SK-N-SH (cell line): ENCODE measurements around the gene TFRC. TPM values are rescaled to one million over a fixed set of nuclear protein-coding genes. Genes with fewer than 3 reads are reported as not detected.
"Not testable (repeated sequence)": the region's sequence is repeated elsewhere in the genome, so short reads cannot be mapped to it uniquely, and the experiment has no call there.

ENCODE experiments used
- CTCF ChIA-PET: fragments of 300-600, 350-600 bp; formaldehyde crosslinking; extraction: SDS; loops from one replicate; lab custom pipeline; 2021; lab: Yijun Ruan, JAX
- POLR2A ChIA-PET: fragments of 350-600 bp; sonication (Branson Sonifier 250); formaldehyde crosslinking; extraction: SDS; loops from one replicate; lab custom pipeline; 2020; ENCODE audit warnings: antibody characterized with exemption, inconsistent platforms; lab: Yijun Ruan, JAX
- DNase-seq: peaks from one replicate; pipeline ENCODE4 v3.0.0; 2012
- H2AFZ ChIP-seq: fragments of 200-600 bp; sonication (generic); 2 replicates; pipeline ENCODE4 v1.8.1; 2016; ENCODE audit warnings: antibody characterized with exemption, mild to moderate bottlenecking, low read depth
- H3F3A ChIP-seq: fragments of 200-600 bp; sonication (generic); replicated peaks from 2 replicates; pipeline ENCODE3; 2016; ENCODE audit warnings: antibody characterized with exemption, mild to moderate bottlenecking; ENCODE audit not compliant: insufficient read depth
- H3K27ac ChIP-seq, 2 experiments: fragments of 200-500 bp in 1 of 2; fragments of 200-600 bp in 1 of 2; sonication (Bioruptor generic) in 1 of 2; sonication (generic), shearing (Covaris generic) in 1 of 2; 2 replicates each; pipeline versions ENCODE4 v1.5.1 to v1.6.1; 2014 to 2016; ENCODE audit warnings: low read depth in 2 of 2, inconsistent platforms in 1 of 2, low read length in 1 of 2, mild to moderate bottlenecking in 1 of 2, mixed read lengths in 1 of 2
- H3K27me3 ChIP-seq: fragments of 200-600 bp; sonication (generic), shearing (Covaris generic); 2 replicates; pipeline ENCODE4 v1.6.1; 2016; ENCODE audit warnings: mixed run types; ENCODE audit not compliant: insufficient read depth
- H3K36me3 ChIP-seq, 2 experiments: fragments of 200-500 bp in 1 of 2; fragments of 200-600 bp in 1 of 2; sonication (Bioruptor generic) in 1 of 2; sonication (generic) in 1 of 2; replicated peaks in 1 of 2; 2 replicates each; pipeline versions ENCODE3 to v1.5.1; 2014 to 2016; ENCODE audit warnings: low read length in 1 of 2, mild to moderate bottlenecking in 1 of 2; ENCODE audit not compliant: insufficient read depth in 2 of 2, control insufficient read depth in 1 of 2
- H3K4me1 ChIP-seq, 2 experiments: fragments of 200-500 bp in 1 of 2; fragments of 200-600 bp in 1 of 2; sonication (Bioruptor generic) in 1 of 2; sonication (generic), shearing (Covaris generic) in 1 of 2; 2 replicates each; pipeline versions ENCODE4 v1.5.1 to v1.6.1; 2014 to 2016; ENCODE audit warnings: low read depth in 1 of 2, low read length in 1 of 2, mixed run types in 1 of 2; ENCODE audit not compliant: insufficient read depth in 2 of 2, control insufficient read depth in 1 of 2
- H3K4me2 ChIP-seq: fragments of 200-600 bp; sonication (generic), shearing (Covaris generic); 2 replicates; pipeline ENCODE4 v1.6.1; 2017; ENCODE audit warnings: mixed run types
- H3K4me3 ChIP-seq, 2 experiments: fragments of 200-500 bp in 1 of 2; fragments of 200-600 bp in 1 of 2; sonication (Bioruptor generic) in 1 of 2; sonication (generic), shearing (Covaris generic) in 1 of 2; 2 replicates each; pipeline versions ENCODE4 v1.5.1 to v1.8.1; 2014 to 2016; ENCODE audit warnings: low read depth in 2 of 2, inconsistent platforms in 1 of 2, low read length in 1 of 2, mild to moderate bottlenecking in 1 of 2, mixed read lengths in 1 of 2, moderate library complexity in 1 of 2
- H3K79me2 ChIP-seq: fragments of 200-600 bp; sonication (generic); 2 replicates; pipeline ENCODE4 v1.8.1; 2017; ENCODE audit warnings: mild to moderate bottlenecking; ENCODE audit not compliant: insufficient read depth
- H3K9ac ChIP-seq: fragments of 200-600 bp; sonication (generic); 2 replicates; pipeline ENCODE4 v1.6.1; 2017; ENCODE audit warnings: mixed run types
- H3K9me2 ChIP-seq: fragments of 200-600 bp; sonication (generic); 2 replicates; pipeline ENCODE4 v1.6.1; 2017; ENCODE audit warnings: mixed run types
- H3K9me3 ChIP-seq: fragments of 200-600 bp; sonication (generic); 2 replicates; pipeline ENCODE4 v1.6.1; 2017; ENCODE audit warnings: mixed run types, mild to moderate bottlenecking, moderate library complexity
- H4K20me1 ChIP-seq: fragments of 200-600 bp; sonication (generic); 2 replicates; pipeline ENCODE4 v1.6.1; 2017; ENCODE audit warnings: mild to moderate bottlenecking, mixed run types; ENCODE audit not compliant: insufficient read depth
- ELF1 ChIP-seq: IDR thresholded peaks from 2 replicates; pipeline ENCODE4 v1.4.0; 2012
- EP300 ChIP-seq, 2 experiments: IDR thresholded peaks; 2 replicates each; pipeline versions ENCODE4 v1.4.0 to v1.6.1; 2012; ENCODE audit warnings: borderline replicate concordance in 1 of 2, low read depth in 1 of 2, low read length in 1 of 2
- FOXJ3 ChIP-seq: sonication (generic); formaldehyde crosslinking; IDR thresholded peaks from 2 replicates; pipeline ENCODE4 v1.5.1; 2020; ENCODE audit warnings: mild to moderate bottlenecking, missing genetic modification reagents
- FOXM1 ChIP-seq: IDR thresholded peaks from 2 replicates; pipeline ENCODE4 v1.4.0; 2012; ENCODE audit warnings: low read depth, mild to moderate bottlenecking
- MXI1 ChIP-seq: IDR thresholded peaks from 2 replicates; pipeline ENCODE4 v1.6.1; 2012; ENCODE audit warnings: mild to moderate bottlenecking, low read depth, low read length, improper control_type of control experiment
- NRF1 ChIP-seq: IDR thresholded peaks from 2 replicates; pipeline ENCODE4 v1.6.1; 2012; ENCODE audit warnings: low read depth, mild to moderate bottlenecking, low read length
- RAD21 ChIP-seq: IDR thresholded peaks from 2 replicates; pipeline ENCODE4 v1.6.1; 2012; ENCODE audit warnings: mild to moderate bottlenecking, low read length
- RCOR1 ChIP-seq: fragments of 150-350 bp; IDR thresholded peaks from 2 replicates; pipeline ENCODE4 v1.6.1; 2017; ENCODE audit warnings: antibody characterized with exemption, low read length
- RXRA ChIP-seq: IDR thresholded peaks from 2 replicates; pipeline ENCODE4 v1.4.0; 2012; ENCODE audit warnings: low read depth, mild to moderate bottlenecking, borderline replicate concordance
- SIN3A ChIP-seq: IDR thresholded peaks from 2 replicates; pipeline ENCODE4 v1.6.1; 2012; ENCODE audit warnings: low read depth, mild to moderate bottlenecking, low read length, moderate library complexity, borderline replicate concordance
- SMC3 ChIP-seq: IDR thresholded peaks from 2 replicates; pipeline ENCODE4 v1.6.1; 2012; ENCODE audit warnings: low read depth, low read length, improper control_type of control experiment
- WGBS: methylation state at CpG from one replicate; pipeline ENCODE4 v1.1.6; 2017; ENCODE audit warnings: low lambda C conversion rate; 5-methylcytosine and 5-hydroxymethylcytosine counted together
- polyA plus RNA-seq, 3 experiments: library from polyadenylated mRNA; depleted of rRNA; stranded (reverse); fragments of >200 nt; gene quantifications; 2 replicates each; pipeline ENCODE4 v1.2.3, GENCODE V29; 2012
- TF ChIP-seq, protein P1 (sequence below): fragments of 150-350 bp; IDR thresholded peaks from 2 replicates; pipeline ENCODE4 v1.6.1; 2017; ENCODE audit warnings: antibody characterized with exemption, low read length, low read depth, borderline replicate concordance
- TF ChIP-seq, protein P2 (sequence below): IDR thresholded peaks from 2 replicates; pipeline ENCODE4 v1.4.0; 2012; ENCODE audit warnings: low read depth, borderline replicate concordance
- TF ChIP-seq, protein P3 (sequence below): fragments of 200-600 bp; sonication (generic); IDR thresholded peaks from 2 replicates; pipeline ENCODE4 v1.6.1; 2017; ENCODE audit warnings: antibody characterized with exemption, mild to moderate bottlenecking, moderate library complexity
- TF ChIP-seq, protein P4 (sequence below): IDR thresholded peaks from 2 replicates; pipeline ENCODE4; 2012
- TF ChIP-seq, protein P5 (sequence below): fragments of 150-350 bp; IDR thresholded peaks from 2 replicates; pipeline ENCODE4 v1.6.1; 2016; ENCODE audit warnings: mild to moderate bottlenecking, low read depth, low read length

Gene TFRC
- polyA plus RNA-seq, 1 of the 3 experiments (the other 2 are of a cell fraction): 35.0 TPM

DNA sequence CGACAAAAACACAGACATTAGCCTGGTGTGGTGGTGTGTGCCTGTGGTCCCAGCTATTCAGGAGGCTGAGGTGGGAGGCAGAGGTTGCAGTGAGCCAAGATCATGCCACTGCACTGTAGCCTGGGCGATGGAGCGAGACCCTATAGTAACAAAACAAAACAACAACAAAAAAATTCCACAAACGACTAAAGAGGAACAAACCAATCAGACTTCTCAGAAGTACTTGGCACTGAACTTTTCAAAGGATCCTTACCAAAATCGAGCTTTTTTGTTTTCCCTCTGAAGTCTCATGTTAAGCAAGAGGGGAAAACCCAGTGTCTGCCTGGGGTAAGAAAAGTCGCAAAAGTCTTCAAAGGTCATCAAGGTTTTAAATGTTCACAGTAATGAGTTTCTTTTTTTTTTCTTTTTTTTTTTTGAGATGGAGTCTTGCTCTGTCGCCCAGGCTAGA lies 30.1 kb upstream of the TFRC start (continued):
- TF ChIP-seq, protein P1, sequence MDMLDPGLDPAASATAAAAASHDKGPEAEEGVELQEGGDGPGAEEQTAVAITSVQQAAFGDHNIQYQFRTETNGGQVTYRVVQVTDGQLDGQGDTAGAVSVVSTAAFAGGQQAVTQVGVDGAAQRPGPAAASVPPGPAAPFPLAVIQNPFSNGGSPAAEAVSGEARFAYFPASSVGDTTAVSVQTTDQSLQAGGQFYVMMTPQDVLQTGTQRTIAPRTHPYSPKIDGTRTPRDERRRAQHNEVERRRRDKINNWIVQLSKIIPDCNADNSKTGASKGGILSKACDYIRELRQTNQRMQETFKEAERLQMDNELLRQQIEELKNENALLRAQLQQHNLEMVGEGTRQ: no peak
- TF ChIP-seq, protein P2, sequence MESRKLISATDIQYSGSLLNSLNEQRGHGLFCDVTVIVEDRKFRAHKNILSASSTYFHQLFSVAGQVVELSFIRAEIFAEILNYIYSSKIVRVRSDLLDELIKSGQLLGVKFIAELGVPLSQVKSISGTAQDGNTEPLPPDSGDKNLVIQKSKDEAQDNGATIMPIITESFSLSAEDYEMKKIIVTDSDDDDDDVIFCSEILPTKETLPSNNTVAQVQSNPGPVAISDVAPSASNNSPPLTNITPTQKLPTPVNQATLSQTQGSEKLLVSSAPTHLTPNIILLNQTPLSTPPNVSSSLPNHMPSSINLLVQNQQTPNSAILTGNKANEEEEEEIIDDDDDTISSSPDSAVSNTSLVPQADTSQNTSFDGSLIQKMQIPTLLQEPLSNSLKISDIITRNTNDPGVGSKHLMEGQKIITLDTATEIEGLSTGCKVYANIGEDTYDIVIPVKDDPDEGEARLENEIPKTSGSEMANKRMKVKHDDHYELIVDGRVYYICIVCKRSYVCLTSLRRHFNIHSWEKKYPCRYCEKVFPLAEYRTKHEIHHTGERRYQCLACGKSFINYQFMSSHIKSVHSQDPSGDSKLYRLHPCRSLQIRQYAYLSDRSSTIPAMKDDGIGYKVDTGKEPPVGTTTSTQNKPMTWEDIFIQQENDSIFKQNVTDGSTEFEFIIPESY: no peak
- no peak for TF ChIP-seq RAD21
- TF ChIP-seq, protein P3, sequence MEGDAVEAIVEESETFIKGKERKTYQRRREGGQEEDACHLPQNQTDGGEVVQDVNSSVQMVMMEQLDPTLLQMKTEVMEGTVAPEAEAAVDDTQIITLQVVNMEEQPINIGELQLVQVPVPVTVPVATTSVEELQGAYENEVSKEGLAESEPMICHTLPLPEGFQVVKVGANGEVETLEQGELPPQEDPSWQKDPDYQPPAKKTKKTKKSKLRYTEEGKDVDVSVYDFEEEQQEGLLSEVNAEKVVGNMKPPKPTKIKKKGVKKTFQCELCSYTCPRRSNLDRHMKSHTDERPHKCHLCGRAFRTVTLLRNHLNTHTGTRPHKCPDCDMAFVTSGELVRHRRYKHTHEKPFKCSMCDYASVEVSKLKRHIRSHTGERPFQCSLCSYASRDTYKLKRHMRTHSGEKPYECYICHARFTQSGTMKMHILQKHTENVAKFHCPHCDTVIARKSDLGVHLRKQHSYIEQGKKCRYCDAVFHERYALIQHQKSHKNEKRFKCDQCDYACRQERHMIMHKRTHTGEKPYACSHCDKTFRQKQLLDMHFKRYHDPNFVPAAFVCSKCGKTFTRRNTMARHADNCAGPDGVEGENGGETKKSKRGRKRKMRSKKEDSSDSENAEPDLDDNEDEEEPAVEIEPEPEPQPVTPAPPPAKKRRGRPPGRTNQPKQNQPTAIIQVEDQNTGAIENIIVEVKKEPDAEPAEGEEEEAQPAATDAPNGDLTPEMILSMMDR: no peak
- no peak for TF ChIP-seq FOXM1
- TF ChIP-seq SIN3A: no peak
- TF ChIP-seq RCOR1: no peak
- no peak for TF ChIP-seq RXRA

DNA sequence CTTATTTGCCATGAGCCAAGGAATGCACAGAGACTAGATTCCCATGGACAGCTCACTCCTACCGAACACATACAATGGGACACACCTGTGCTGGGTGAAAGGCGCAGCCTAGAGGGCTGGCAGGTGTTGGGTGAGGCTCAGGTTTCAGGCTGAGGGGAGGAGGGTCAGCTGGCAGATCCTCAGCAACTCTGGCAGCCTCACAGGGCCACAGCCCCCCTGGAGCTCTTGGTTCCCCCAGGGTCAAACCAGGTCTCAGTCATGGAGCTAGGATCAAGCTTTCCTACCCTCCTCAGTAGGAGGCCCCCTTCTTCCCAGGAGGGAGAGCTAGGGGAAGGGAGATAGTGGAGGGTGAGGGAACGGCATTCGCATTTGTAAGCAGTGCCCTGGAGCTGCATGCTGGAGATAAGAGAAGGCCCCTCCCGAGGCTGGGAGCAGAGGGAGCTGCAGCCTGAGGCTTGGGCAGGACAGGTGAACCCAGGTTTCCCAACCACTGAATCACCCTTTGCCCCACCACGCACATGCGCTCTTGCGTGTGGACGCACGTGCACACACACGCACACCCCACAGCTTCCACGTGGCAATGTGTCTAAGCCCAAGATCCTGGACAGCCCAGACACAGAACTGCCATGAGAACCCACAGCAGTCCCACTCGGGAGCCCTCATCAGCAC lies 26.3 kb upstream of the TFRC start:
- H3K4me2 ChIP-seq: no peak overlapping the region
- H3F3A ChIP-seq: no peaks in the 10 kb centered on the region
- TF ChIP-seq NRF1: no peak
- TF ChIP-seq, protein P4, sequence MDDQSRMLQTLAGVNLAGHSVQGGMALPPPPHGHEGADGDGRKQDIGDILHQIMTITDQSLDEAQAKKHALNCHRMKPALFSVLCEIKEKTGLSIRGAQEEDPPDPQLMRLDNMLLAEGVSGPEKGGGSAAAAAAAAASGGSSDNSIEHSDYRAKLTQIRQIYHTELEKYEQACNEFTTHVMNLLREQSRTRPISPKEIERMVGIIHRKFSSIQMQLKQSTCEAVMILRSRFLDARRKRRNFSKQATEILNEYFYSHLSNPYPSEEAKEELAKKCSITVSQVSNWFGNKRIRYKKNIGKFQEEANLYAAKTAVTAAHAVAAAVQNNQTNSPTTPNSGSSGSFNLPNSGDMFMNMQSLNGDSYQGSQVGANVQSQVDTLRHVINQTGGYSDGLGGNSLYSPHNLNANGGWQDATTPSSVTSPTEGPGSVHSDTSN: no peak
- TF ChIP-seq, protein P1: no peak
- no peak for TF ChIP-seq EP300 (IDR thresholded peaks at IDR 0.05; ENCODE audit: borderline replicate concordance in 1 of 2, low read depth in 1 of 2, low read length in 1 of 2)
- TF ChIP-seq ELF1: no peak
- TF ChIP-seq SMC3: no peak
- TF ChIP-seq, protein P5, sequence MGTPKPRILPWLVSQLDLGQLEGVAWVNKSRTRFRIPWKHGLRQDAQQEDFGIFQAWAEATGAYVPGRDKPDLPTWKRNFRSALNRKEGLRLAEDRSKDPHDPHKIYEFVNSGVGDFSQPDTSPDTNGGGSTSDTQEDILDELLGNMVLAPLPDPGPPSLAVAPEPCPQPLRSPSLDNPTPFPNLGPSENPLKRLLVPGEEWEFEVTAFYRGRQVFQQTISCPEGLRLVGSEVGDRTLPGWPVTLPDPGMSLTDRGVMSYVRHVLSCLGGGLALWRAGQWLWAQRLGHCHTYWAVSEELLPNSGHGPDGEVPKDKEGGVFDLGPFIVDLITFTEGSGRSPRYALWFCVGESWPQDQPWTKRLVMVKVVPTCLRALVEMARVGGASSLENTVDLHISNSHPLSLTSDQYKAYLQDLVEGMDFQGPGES: no peak
- TF ChIP-seq FOXJ3 (CRISPR knock-in tag): no peak
- no peak for TF ChIP-seq MXI1
- TF ChIP-seq FOXM1: no peak
- TF ChIP-seq SIN3A: no peak
- no peaks in the 10 kb centered on the region for H3K9me3 ChIP-seq
- H3K9me2 ChIP-seq: no peaks in the 10 kb centered on the region
- no peak overlapping the region for H3K27ac ChIP-seq
- no peaks in the 10 kb centered on the region for H3K27me3 ChIP-seq
- H2AFZ ChIP-seq: no peak overlapping the region
- H3K4me1 ChIP-seq: no peaks in the 10 kb centered on the region
- H4K20me1 ChIP-seq: no peaks in the 10 kb centered on the region
- no peaks in the 10 kb centered on the region for H3K79me2 ChIP-seq
- WGBS: 61% methylated on average over 8 of the region's 13 CpGs
- H3K9ac ChIP-seq: no peak overlapping the region
- CTCF ChIA-PET: interaction anchor here (1.1 kb wide), 1 partner anchor 34 kb away, joined by 3 read pairs; no protein-coding TSS in a partner anchor
- no peaks in the 10 kb centered on the region for H3K36me3 ChIP-seq
- H3K4me3 ChIP-seq: no peak overlapping the region
- DNase-seq: no peak
- POLR2A ChIA-PET: no interaction called here

DNA sequence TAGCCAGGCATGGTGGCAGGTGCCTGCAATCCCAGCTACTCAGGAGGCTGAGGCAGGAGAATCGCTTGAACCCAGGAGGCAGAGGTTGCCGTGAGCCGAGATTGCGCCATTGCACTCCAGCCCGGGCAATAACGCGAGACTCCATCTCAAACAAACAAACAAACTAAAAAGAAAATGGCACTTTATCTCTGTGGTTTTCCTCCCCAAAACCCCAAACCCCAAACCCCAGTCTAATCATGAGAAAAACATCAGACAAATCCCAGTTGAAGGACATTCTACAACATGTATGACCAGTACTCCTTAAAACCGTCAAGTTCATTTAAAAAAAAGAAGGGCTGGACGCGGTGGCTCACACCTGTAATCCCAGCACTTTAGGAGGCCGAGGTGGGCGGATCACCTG lies 22.8 kb upstream of the TFRC start:
- H3K36me3 ChIP-seq, H3K4me2 ChIP-seq, H4K20me1 ChIP-seq, H3K4me3 ChIP-seq, H3F3A ChIP-seq, H3K27ac ChIP-seq, H3K9me2 ChIP-seq, POLR2A ChIA-PET, H3K4me1 ChIP-seq, DNase-seq, H3K9me3 ChIP-seq, H2AFZ ChIP-seq, H3K9ac ChIP-seq, H3K27me3 ChIP-seq, H3K79me2 ChIP-seq: not testable (repeated sequence)
- CTCF ChIA-PET: interaction anchor here (0.6 kb wide), 2 partner anchors 18 to 329 kb away, joined by 3 to 4 read pairs; no protein-coding TSS in a partner anchor
- whole genome bisulfite sequencing: 89% methylated on average over 12 of the region's 12 CpGs
